Endothelial cell of hepatic sinusoid (primary cell): ENCODE measurements around the gene ZNF554.
"Not testable (repeated sequence)": the region's sequence is repeated elsewhere in the genome, so short reads cannot be mapped to it uniquely, and the experiment has no call there.

Experiments used
- in situ Hi-C: cut with HindIII; loops from 2 replicates; pipeline ENCODE4 v1.10.0; 2017; ENCODE audit warnings: low sequenced_read_pairs

The ZNF554 gene

DNA sequence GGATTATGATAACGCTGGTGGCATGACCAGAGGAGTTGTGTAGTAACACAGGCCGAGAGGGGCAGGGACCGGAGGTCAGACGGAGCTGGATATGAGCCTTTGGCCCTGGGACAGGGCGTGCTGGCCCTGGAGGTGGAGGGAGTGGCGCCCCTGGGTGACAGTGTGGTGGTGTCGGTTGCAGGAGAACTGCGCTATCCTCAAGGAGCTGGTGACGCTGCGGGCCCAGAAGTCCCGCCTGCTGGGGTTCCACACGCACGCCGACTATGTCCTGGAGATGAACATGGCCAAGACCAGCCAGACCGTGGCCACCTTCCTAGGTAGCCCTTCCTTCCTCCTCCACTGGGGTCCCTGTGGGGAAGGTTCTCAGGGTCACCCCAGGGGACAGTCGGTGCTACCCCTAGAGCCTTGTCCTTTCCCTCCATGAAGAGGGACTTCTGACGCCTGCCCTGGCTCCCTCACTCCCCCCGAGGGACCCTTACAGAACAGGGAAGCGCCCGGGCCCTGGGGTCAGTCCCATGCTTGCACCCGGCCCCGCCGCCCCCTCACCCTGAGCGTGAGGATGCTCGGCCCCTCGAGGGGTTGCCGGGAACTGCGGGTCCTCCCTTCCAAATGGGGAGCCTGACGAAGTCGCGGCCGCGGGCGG lies 12.8 kb upstream of the ZNF554 start:
- in situ Hi-C loops = no loop called here

- in situ Hi-C loops = no loop called here
Measured at GRCh38 chr19:2807379-2808128, 12.1 kb upstream of the ZNF554 start.

DNA sequence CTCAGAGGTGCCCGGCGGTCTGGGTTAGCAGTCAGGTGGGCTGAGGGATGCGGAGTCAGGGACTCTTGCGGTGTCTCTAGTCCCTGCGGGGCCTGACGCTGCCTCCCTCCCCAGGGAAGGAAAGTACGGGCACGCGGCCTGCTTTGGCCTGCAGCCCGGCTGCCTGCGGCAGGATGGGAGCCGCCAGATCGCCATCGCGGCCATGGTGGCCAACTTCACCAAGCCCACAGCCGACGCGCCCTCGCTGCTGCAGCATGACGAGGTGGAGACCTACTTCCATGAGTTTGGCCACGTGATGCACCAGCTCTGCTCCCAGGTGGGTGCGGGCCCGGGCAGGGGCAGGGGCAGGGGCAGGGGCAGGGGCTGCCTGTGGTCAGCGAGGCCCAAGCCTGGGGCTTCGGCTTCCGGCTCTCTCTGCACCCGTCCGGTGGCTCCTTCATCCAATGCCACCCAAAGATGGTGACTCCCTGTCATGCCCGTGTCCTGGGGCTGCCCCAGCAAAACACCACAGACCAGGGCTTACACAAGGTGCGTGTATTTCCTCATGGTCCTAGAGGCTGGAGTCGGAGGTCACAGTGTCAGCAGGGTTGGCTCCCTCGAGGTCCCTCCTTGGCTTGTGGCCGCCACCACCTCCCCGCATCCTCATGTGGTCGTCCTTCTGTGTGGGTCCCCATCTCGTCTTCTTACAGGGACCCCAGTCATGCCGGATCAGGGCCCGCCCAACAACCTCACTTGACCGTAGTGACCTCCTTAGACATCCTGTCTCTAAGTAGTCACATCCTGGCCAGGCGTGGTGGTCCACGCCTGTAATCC lies 11.3 kb upstream of the ZNF554 start:
- in situ Hi-C loops = no loop called here

DNA sequence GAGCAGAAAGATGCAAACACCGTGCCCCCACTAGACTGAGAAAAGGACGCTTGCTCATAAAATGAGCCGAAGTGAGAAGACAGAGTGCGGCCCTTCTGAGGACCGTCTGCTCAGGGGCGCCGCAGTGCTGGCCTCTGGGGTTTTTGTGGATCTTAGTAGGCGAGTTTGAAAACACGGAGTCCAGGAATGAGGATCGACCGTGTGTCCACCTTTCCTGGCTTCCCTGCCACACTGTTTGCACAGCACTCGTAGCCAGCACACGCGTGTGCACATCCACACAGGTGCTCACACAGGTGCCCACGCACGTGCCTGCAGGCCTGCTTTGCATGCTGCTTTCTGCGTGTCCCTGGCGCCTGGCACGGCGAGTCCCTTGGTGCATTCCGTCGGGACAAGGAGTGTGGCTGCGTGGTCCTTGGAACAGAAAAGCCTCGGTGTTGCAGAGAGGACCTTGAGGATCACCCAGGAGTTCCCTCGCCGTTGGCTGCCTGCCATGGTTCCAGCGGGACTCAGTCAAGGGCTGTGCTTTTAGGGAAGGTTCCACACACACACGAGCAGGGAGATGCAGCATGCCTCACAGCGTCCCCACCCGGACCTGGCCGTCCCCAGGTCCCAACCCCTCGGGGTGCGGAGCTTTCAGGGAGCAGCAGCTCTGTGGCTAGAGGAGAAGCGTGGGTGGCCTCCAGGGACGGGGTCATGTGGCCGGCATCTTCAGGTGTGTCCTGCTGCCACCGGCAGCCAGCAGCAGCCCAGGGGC lies 10.1 kb upstream of the ZNF554 start:
- in situ Hi-C loops = no loop called here

GRCh38 chr19:2810141-2811091 lies 9.3 kb upstream of the ZNF554 start:
- in situ Hi-C loops = no loop called here

- in situ Hi-C loops = no loop called here
Measured at GRCh38 chr19:2811221-2811722, 8.4 kb upstream of the ZNF554 start.

GRCh38 chr19:2811735-2812413 lies 7.8 kb upstream of the ZNF554 start:
- in situ Hi-C loops = no loop called here

- in situ Hi-C loops = no loop called here
Measured at GRCh38 chr19:2812414-2813234, 7.0 kb upstream of the ZNF554 start.

DNA sequence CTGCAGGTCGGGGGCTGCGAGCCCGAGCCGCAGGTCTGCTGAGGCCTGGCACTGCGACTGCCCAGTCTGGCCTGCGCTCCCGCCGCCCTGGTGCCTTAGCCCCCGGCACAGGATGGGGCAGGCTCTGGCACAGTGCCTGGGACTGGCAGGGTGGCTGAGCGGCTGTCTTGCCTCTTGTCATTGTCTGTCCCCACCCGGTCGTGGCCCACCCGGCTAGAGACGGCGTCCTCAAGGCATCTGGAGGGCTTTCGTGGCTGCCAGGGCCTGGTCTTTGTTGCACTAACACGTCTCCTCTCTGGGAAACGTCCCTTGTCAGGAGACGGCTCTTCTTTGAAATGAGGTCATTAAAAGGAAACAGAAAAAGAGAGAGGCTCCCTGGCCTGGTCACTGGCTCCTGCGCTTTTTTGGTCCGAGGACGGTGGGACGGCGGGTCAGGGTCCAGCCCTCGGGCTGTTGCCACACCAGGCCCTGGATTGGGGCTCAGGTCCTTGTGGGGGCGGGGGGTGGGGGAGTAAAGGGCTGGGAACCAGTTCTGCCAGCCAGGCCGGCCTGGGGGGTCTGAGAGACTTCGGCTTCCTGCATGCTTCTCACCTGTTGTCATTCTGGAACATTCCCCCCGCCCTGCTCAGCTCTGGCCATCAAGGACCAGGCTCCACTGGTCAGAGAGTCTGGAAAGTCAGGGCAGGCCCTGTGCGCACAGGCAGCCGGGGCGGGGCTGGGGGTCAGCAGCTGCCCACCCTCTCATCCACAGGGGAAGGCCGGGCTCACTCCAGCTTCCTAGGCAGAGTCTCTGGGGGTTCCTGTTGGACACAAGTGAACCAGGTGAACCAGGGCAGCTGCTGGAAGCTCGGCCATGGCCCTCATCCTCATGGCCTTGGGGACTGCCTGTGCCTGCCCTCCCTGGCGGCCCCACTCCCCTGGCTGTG lies 6.2 kb upstream of the ZNF554 start:
- in situ Hi-C loops = no loop called here

GRCh38 chr19:2814426-2814825 lies 5.2 kb upstream of the ZNF554 start:
- in situ Hi-C loops = no loop called here

DNA sequence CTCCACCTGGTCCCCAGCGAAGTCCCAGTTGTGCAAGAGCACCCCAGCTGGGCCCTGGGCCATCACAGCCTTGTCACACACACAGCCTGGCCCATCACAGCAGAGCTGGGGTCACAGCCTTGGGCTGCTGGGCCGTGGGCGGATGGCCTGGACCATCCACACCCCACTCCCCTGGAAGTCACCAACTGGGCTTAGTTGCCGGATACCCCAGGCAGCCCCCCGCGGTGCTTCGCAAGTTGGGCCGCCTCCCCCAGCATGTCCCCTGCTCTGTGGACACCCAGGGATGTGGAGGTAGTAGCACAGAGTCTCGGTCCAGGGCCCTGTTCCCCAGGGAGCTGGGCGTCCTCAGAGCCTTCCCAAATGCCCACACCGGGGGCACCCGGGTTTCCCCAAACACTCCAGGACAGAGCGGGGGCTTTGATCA lies 4.5 kb upstream of the ZNF554 start:
- in situ Hi-C loops = no loop called here

DNA sequence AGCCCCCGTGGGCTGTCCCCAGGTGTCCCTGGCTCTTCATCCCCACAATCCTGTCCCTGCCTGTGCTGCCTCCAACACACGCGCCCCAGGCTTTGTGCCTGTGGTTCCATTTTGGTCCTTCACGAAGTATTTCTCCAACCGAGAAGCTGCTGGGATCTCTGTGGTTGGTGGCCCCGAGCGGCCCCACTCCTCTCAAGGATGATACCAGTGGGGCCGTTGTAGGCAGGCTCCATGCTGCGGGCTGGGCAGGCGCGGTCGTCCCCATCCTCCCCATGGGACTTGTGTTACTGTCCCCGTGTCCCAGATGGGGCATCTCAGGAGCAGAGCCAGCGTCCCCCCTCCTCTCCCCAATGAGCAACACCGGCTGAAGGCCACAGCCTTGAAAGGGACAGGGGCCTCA lies 3.7 kb upstream of the ZNF554 start:
- in situ Hi-C loops = no loop called here

GRCh38 chr19:2816641-2817040 lies 3.0 kb upstream of the ZNF554 start:
- in situ Hi-C loops = no loop called here

GRCh38 chr19:2817237-2817829 lies 2.3 kb upstream of the ZNF554 start:
- in situ Hi-C loops = not testable (repeated sequence)

- in situ Hi-C loops = no loop called here
Measured at GRCh38 chr19:2820112-2820702, 539 bp downstream of the ZNF554 start.

DNA sequence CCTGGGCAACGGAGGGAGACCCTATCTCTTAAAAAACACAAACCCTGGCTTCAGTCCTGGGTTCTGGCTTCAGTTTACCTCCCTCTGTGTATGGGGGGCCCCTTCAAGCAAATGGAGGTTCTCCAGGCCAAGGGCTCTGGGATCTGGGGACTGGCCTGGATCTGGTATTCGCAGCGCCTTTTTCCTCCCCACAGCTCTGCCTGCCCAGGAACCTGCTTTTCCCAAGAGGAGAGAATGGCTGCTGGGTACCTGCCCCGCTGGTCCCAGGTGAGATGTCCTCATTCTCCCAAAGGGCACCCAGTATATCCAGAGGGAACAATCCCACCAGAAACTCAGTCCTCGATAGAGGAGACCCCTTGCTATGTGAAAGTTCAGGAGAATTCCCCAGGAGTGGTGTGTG lies 3.2 kb downstream of the ZNF554 start:
- in situ Hi-C loops = no loop called here

GRCh38 chr19:2823646-2824045 lies 4.0 kb downstream of the ZNF554 start:
- in situ Hi-C loops = no loop called here
